Caco-2 (cell line): ENCODE measurements around the gene RESF1. TPM values are rescaled to one million over a fixed set of nuclear protein-coding genes. Genes with fewer than 3 reads are reported as not detected.

Source experiments
- BruUV-seq: library from RNA; stranded (reverse); fragments of 400-500 nt; replicated peaks from 2 replicates; lab custom pipeline; 2021; lab: Mats Ljungman, UMichigan
- CTCF ChIA-PET: fragments of 300-600 bp; sonication (Branson Sonifier 250); formaldehyde crosslinking; loops from one replicate; lab custom pipeline; 2022; ENCODE audit warnings: antibody characterized with exemption; lab: Charles Lee
- POLR2A ChIA-PET: fragments of 300-600 bp; sonication (Branson Sonifier 250); formaldehyde crosslinking; loops from one replicate; lab custom pipeline; 2022; ENCODE audit warnings: antibody characterized with exemption; lab: Charles Lee
- DNase-seq, 2 experiments: peaks; one replicate each; pipeline versions ENCODE4 v3.0.0 to v3.0.0-alpha.2; 2020 to 2022
- H3K27me3 ChIP-seq: replicated peaks from 2 replicates; pipeline ENCODE4 v1.6.0; 2011; ENCODE audit warnings: low read length; ENCODE audit not compliant: control insufficient read depth, insufficient read depth
- H3K36me3 ChIP-seq: 2 replicates; pipeline ENCODE4 v1.5.1; 2011; ENCODE audit warnings: low read length; ENCODE audit not compliant: control insufficient read depth, insufficient read depth
- H3K4me1 ChIP-seq: fragments of 250-450 bp; sonication (Bioruptor Pico); 2 replicates; pipeline ENCODE4 v1.5.1; 2020; ENCODE audit warnings: mild to moderate bottlenecking
- H3K4me3 ChIP-seq: 2 replicates; pipeline ENCODE4 v1.5.1; 2011; ENCODE audit warnings: low read depth, mild to moderate bottlenecking, control low read depth, low read length
- H3K9me3 ChIP-seq: fragments of 250-450 bp; sonication (Bioruptor Pico); 2 replicates; pipeline ENCODE4 v1.5.1; 2020; ENCODE audit warnings: mild to moderate bottlenecking, moderate library complexity
- H3K27ac Mint-ChIP-seq: one replicate; pipeline ENCODE4 v1.8.0; 2022; ENCODE audit warnings: mixed read lengths; ENCODE audit not compliant: unreplicated experiment
- H3K27me3 Mint-ChIP-seq: one replicate; pipeline ENCODE4 v1.8.0; 2022; ENCODE audit warnings: mixed read lengths; ENCODE audit not compliant: insufficient read depth, unreplicated experiment
- H3K36me3 Mint-ChIP-seq: one replicate; pipeline ENCODE4 v1.8.0; 2022; ENCODE audit warnings: mild to moderate bottlenecking, mixed read lengths; ENCODE audit not compliant: insufficient read depth, unreplicated experiment
- H3K4me1 Mint-ChIP-seq: one replicate; pipeline ENCODE4 v1.8.0; 2022; ENCODE audit warnings: low read depth, mixed read lengths; ENCODE audit not compliant: unreplicated experiment
- H3K4me3 Mint-ChIP-seq: one replicate; pipeline ENCODE4 v1.8.0; 2022; ENCODE audit warnings: mild to moderate bottlenecking, moderate library complexity, mixed read lengths; ENCODE audit not compliant: unreplicated experiment
- H3K9me3 Mint-ChIP-seq: one replicate; pipeline ENCODE4 v1.8.0; 2022; ENCODE audit warnings: mixed read lengths; ENCODE audit not compliant: unreplicated experiment
- CTCF ChIP-seq, 2 experiments: fragments of 200-600 bp in 1 of 2; IDR thresholded peaks; 1 replicate in 1 of 2; 2 replicates in 1 of 2; pipeline versions ENCODE4 v1.5.1 to v1.8.0; 2011 to 2022; ENCODE audit warnings: antibody characterized with exemption in 1 of 2, control low read depth in 1 of 2, inconsistent platforms in 1 of 2, low read depth in 1 of 2, low read length in 1 of 2, mild to moderate bottlenecking in 1 of 2, moderate library complexity in 1 of 2; ENCODE audit not compliant: insufficient read depth in 1 of 2, severe bottlenecking in 1 of 2, unreplicated experiment in 1 of 2
- intact Hi-C: fragments of 100-400 bp; cut with micrococcal nuclease; formaldehyde crosslinking; loops from one replicate; pipeline ENCODE4 v1.10.0; 2022; ENCODE audit not compliant: unreplicated experiment
- total RNA-seq: library from RNA; stranded (reverse); gene quantifications from 2 replicates; pipeline ENCODE4 v1.2.3, GENCODE V29; 2022

RESF1 gene
- total RNA-seq, 1 experiment from 2014 or later = 118 TPM

DNA sequence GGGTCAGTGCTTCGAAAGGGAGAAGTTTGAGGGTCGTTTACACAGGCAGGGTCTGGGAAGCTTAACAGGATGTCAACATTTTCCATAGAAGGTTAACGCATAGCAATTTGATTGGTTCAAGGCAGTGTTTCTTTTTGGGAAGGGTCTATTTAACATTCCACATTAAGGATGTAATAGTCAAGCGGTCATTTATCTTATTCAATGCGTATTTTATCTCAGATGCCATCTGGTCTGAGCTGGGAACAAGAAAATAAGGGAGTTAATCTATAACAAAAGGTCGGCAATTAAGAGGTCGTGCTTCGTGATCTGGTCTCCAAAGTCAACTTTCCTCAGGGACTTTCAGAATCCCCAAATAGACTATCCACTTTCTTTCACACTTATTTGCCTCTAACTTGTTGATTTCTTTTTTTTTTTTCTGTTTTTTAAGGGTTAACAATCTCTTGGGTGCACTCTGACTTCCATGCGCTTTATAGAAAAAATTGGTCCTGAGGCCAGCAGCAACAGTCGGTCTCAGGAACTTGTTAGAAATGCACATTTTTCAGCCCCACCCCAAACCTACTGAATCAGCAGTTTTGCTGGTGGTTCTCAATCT, 550 bp upstream of the RESF1 start:
- intact Hi-C loops = loop anchor here (1.0 to 5.0 kb wide), 12 partner anchors 9 to 305 kb away; partner anchors contain the start of genes AMN1, BICD1 and ETFBKMT

DNA sequence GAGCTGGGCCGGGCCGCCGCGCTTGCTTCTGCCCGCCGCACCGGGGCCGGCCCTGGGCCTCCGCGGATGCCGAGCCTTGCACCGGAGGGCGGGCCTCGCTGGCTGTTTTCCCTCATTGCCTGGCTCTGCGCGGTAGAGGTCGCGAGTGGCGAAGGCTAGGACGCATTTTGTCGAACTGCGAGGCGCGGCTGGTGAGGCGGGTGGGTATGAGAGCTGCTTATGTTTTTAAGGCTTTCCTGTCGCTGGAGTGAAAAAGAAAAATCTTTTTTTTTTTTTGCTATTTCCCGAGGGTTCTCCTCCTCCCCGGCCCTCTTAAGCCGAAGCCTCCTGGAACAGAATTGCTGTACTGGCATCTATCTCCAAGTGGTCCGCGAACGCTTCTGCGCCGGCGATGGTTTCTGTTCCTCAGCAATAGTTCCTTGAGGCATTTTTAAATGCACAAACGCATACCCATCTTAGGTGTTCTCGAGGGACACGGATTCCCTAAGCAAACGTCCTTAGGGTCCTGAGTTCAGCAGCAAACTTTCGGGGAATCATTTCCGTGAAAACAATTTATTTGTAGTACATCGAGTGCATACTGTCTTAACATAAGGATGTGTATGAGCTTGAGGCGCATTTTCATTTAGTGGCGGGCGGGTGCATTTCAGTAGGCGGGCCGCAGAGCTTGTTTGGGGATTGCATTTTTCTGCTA, 631 bp downstream of the RESF1 start:
- H3K9me3 ChIP-seq = peaks cover 58% of the 10 kb centered on the region
- no TSS peak for BruUV-seq
- peaks cover 43% of the 10 kb centered on the region for H3K4me1 Mint-ChIP-seq
- H3K36me3 ChIP-seq = peaks cover 4% of the 10 kb centered on the region
- POLR2A ChIA-PET = interaction anchor here (0.5 to 1.3 kb wide), 3 partner anchors 38 to 300 kb away, joined by 3 to 6 read pairs (median 5); partner anchors contain the start of gene ETFBKMT
- H3K36me3 Mint-ChIP-seq = peaks cover 95% of the 10 kb centered on the region
- peaks cover 45% of the 10 kb centered on the region for H3K9me3 Mint-ChIP-seq
- H3K27me3 ChIP-seq = no peaks in the 10 kb centered on the region
- no peaks in the 10 kb centered on the region for H3K27me3 Mint-ChIP-seq
- peak; percentile 76 to 80 for DNase-seq
- H3K4me1 ChIP-seq = peaks cover 38% of the 10 kb centered on the region
- peak overlapping the region; percentile 69 for H3K4me3 ChIP-seq
- CTCF ChIA-PET = interaction anchor here (0.6 to 1.1 kb wide), 5 partner anchors 30 to 352 kb away, joined by 3 to 7 read pairs (median 3); no protein-coding TSS in a partner anchor
- TF ChIP-seq CTCF (IDR thresholded peaks at IDR 0.05; ENCODE audit: insufficient read depth in 1 of 2, low read depth in 1 of 2, low read length in 1 of 2, severe bottlenecking in 1 of 2, unreplicated experiment in 1 of 2) = no peak
- intact Hi-C loops = loop anchor here (1.0 to 10.0 kb wide), 12 partner anchors 11 to 315 kb away; partner anchors contain the start of genes AMN1, BICD1 and ETFBKMT
- peak overlapping the region; percentile 93 for H3K27ac Mint-ChIP-seq
- H3K4me3 Mint-ChIP-seq = peak overlapping the region; percentile 84

More for the DNA sequence above, 550 bp upstream of the RESF1 start:
- no peak for TF ChIP-seq CTCF (IDR thresholded peaks at IDR 0.05; ENCODE audit: insufficient read depth in 1 of 2, low read depth in 1 of 2, low read length in 1 of 2, severe bottlenecking in 1 of 2, unreplicated experiment in 1 of 2)
- ChIA-PET POLR2A (interaction anchor here (0.8 to 1.3 kb wide), 2 partner anchors 243 to 299 kb away, joined by 3 to 5 read pairs; partner anchors contain the start of gene ETFBKMT), CTCF (interaction anchor here (1.0 kb wide), 1 partner anchor 313 kb away, joined by 3 read pairs; no protein-coding TSS in a partner anchor)
- peaks cover 52% of the 10 kb centered on the region for H3K9me3 ChIP-seq
- H3K9me3 Mint-ChIP-seq = peaks cover 47% of the 10 kb centered on the region
- H3K4me1 Mint-ChIP-seq = peaks cover 41% of the 10 kb centered on the region
- peak overlapping the region; percentile 93 for H3K27ac Mint-ChIP-seq
- H3K4me3 ChIP-seq = peak overlapping the region; percentile 69
- no peaks in the 10 kb centered on the region for H3K27me3 ChIP-seq
- peaks cover 38% of the 10 kb centered on the region for H3K4me1 ChIP-seq
- H3K36me3 ChIP-seq = peaks cover 4% of the 10 kb centered on the region
- H3K36me3 Mint-ChIP-seq = peaks cover 84% of the 10 kb centered on the region
- peak in 1 of 2 experiments; percentile 39 for DNase-seq
- no peaks in the 10 kb centered on the region for H3K27me3 Mint-ChIP-seq
- H3K4me3 Mint-ChIP-seq = peak overlapping the region; percentile 84
- TSS peak; percentile 82 for BruUV-seq

GRCh38 chr12:31961137-31961536, 1.9 kb downstream of the RESF1 start:
- DNase-seq = no peak
- no peak for TF ChIP-seq CTCF (IDR thresholded peaks at IDR 0.05; ENCODE audit: insufficient read depth in 1 of 2, low read depth in 1 of 2, low read length in 1 of 2, severe bottlenecking in 1 of 2, unreplicated experiment in 1 of 2)
- Mint-ChIP-seq H3K9me3 (peaks cover 32% of the 10 kb centered on the region), H3K4me1 (peaks cover 43% of the 10 kb centered on the region), H3K27ac (peak overlapping the region; percentile 93), H3K36me3 (peaks cover 96% of the 10 kb centered on the region), H3K27me3 (no peaks in the 10 kb centered on the region), H3K4me3 (peak overlapping the region; percentile 84)
- Histone ChIP-seq H3K9me3 (peaks cover 56% of the 10 kb centered on the region), H3K4me3 (peak overlapping the region; percentile 69), H3K36me3 (peaks cover 6% of the 10 kb centered on the region), H3K4me1 (peaks cover 38% of the 10 kb centered on the region), H3K27me3 (no peaks in the 10 kb centered on the region)
- intact Hi-C loops = loop anchor here (10.0 kb wide), 1 partner anchor 314 kb away; no protein-coding TSS in a partner anchor
- no TSS peak for BruUV-seq
- CTCF ChIA-PET = no interaction called here
- POLR2A ChIA-PET = interaction anchor here (0.6 kb wide), 1 partner anchor 12 kb away, joined by 3 read pairs; no protein-coding TSS in a partner anchor
